HEK293 (cell line): Measurements from ENCODE around the gene SOS2.

Experiments
- CTCF ChIA-PET: fragments of 350-600 bp; formaldehyde crosslinking; extraction: SDS; loops from one replicate; lab custom pipeline; 2021; ENCODE audit warnings: antibody characterized with exemption; lab: Yijun Ruan, JAX
- POLR2A ChIA-PET: fragments of 300-600 bp; formaldehyde crosslinking; extraction: SDS; loops from one replicate; lab custom pipeline; 2020; ENCODE audit warnings: antibody characterized with exemption, inconsistent platforms; lab: Yijun Ruan, JAX
- H3K27ac ChIP-seq: fragments of 200-500 bp; sonication (Bioruptor generic); 2 replicates; pipeline ENCODE4 v1.5.1; 2014; ENCODE audit warnings: low read depth, low read length, control low read depth, inconsistent platforms; ENCODE audit errors: extremely low read depth
- H3K36me3 ChIP-seq, 2 experiments: fragments of 200-500 bp in 1 of 2; sonication (Bioruptor generic) in 1 of 2; 1 replicate in 1 of 2; 2 replicates in 1 of 2; pipeline ENCODE4 v1.5.1; 2014 to 2017; ENCODE audit warnings: inconsistent platforms in 2 of 2, low read length in 2 of 2; ENCODE audit not compliant: control insufficient read depth in 2 of 2, insufficient read depth in 1 of 2
- H3K4me1 ChIP-seq: fragments of 200-500 bp; sonication (Bioruptor generic); 2 replicates; pipeline ENCODE4 v1.5.1; 2014; ENCODE audit warnings: mild to moderate bottlenecking, low read length, inconsistent platforms; ENCODE audit not compliant: control insufficient read depth, insufficient read depth
- H3K4me3 ChIP-seq: 2 replicates; pipeline ENCODE4 v1.5.1; 2011; ENCODE audit warnings: low read depth, mild to moderate bottlenecking, control low read depth, low read length, moderate library complexity
- H3K9me3 ChIP-seq: fragments of 200-500 bp; sonication (Bioruptor generic); 2 replicates; pipeline ENCODE4 v1.5.1; 2014; ENCODE audit warnings: low read depth, low read length, inconsistent platforms; ENCODE audit not compliant: control insufficient read depth, insufficient read depth
- ATF2 ChIP-seq: fragments of 450-650 bp; formaldehyde crosslinking; IDR thresholded peaks from 2 replicates; pipeline ENCODE4 v1.5.1; 2016; ENCODE audit warnings: missing biosample characterization, missing genetic modification characterization, low read depth
- HIC1 ChIP-seq: fragments of 450-650 bp; formaldehyde crosslinking; IDR thresholded peaks from 2 replicates; pipeline ENCODE4 v1.5.1; 2016; ENCODE audit warnings: missing biosample characterization, missing genetic modification characterization
- HOXA7 ChIP-seq: sonication (generic); formaldehyde crosslinking; IDR thresholded peaks from 2 replicates; pipeline ENCODE4 v1.8.1; 2022; ENCODE audit warnings: missing genetic modification reagents, borderline replicate concordance
- KLF16 ChIP-seq: fragments of 450-650 bp; formaldehyde crosslinking; IDR thresholded peaks from 2 replicates; pipeline ENCODE4 v1.5.1; 2017; ENCODE audit warnings: missing biosample characterization, missing genetic modification characterization
- KLF9 ChIP-seq: fragments of 450-650 bp; formaldehyde crosslinking; IDR thresholded peaks from 2 replicates; pipeline ENCODE4 v1.5.1; 2016; ENCODE audit warnings: missing biosample characterization, missing genetic modification characterization, low read depth
- MYNN ChIP-seq: fragments of 450-650 bp; formaldehyde crosslinking; IDR thresholded peaks from 2 replicates; pipeline ENCODE4 v1.5.1; 2016; ENCODE audit warnings: missing biosample characterization, missing genetic modification characterization, borderline replicate concordance
- OSR2 ChIP-seq: fragments of 450-650 bp; formaldehyde crosslinking; IDR thresholded peaks from 2 replicates; pipeline ENCODE4 v1.5.1; 2016; ENCODE audit warnings: missing biosample characterization, missing genetic modification characterization
- RBAK ChIP-seq: fragments of 450-650 bp; formaldehyde crosslinking; IDR thresholded peaks from 2 replicates; pipeline ENCODE4 v1.5.1; 2016; ENCODE audit warnings: missing biosample characterization, missing genetic modification characterization
- REPIN1 ChIP-seq: fragments of 450-650 bp; formaldehyde crosslinking; IDR thresholded peaks from 2 replicates; pipeline ENCODE4 v1.5.1; 2017; ENCODE audit warnings: missing biosample characterization, missing genetic modification characterization, low read depth
- TRIM28 ChIP-seq: IDR thresholded peaks from 2 replicates; pipeline ENCODE4 v1.6.1; 2011; ENCODE audit warnings: low read length, control low read depth, borderline replicate concordance
- ZBTB8A ChIP-seq: fragments of 450-650 bp; formaldehyde crosslinking; IDR thresholded peaks from 2 replicates; pipeline ENCODE4 v1.5.1; 2016; ENCODE audit warnings: missing biosample characterization, missing genetic modification characterization
- ZNF112 ChIP-seq: fragments of 450-650 bp; formaldehyde crosslinking; IDR thresholded peaks from 2 replicates; pipeline ENCODE4 v1.5.0; 2017; ENCODE audit warnings: missing biosample characterization, missing genetic modification characterization
- ZNF138 ChIP-seq: fragments of 450-650 bp; formaldehyde crosslinking; IDR thresholded peaks from 2 replicates; pipeline ENCODE4 v1.5.1; 2016; ENCODE audit warnings: missing biosample characterization, missing genetic modification characterization, borderline replicate concordance
- ZNF211 ChIP-seq: fragments of 450-650 bp; formaldehyde crosslinking; IDR thresholded peaks from 2 replicates; pipeline ENCODE4 v1.5.1; 2016; ENCODE audit warnings: low read depth, missing biosample characterization, missing genetic modification characterization
- ZNF37A ChIP-seq: fragments of 450-650 bp; IDR thresholded peaks from 2 replicates; pipeline ENCODE4 v1.5.1; 2018; ENCODE audit warnings: missing biosample characterization, missing genetic modification characterization
- ZNF423 ChIP-seq: fragments of 450-650 bp; formaldehyde crosslinking; IDR thresholded peaks from 2 replicates; pipeline ENCODE4 v1.5.1; 2016; ENCODE audit warnings: missing biosample characterization, missing genetic modification characterization
- ZNF433 ChIP-seq: fragments of 450-650 bp; formaldehyde crosslinking; IDR thresholded peaks from 2 replicates; pipeline ENCODE4 v1.5.1; 2016; ENCODE audit warnings: missing biosample characterization, missing genetic modification characterization, low read depth
- ZNF510 ChIP-seq: fragments of 450-650 bp; formaldehyde crosslinking; IDR thresholded peaks from 2 replicates; pipeline ENCODE4 v1.5.1; 2018; ENCODE audit warnings: mild to moderate bottlenecking, missing genetic modification characterization, missing biosample characterization; ENCODE audit not compliant: insufficient replicate concordance
- ZNF513 ChIP-seq: fragments of 450-650 bp; IDR thresholded peaks from 2 replicates; pipeline ENCODE4 v1.5.1; 2018; ENCODE audit warnings: missing biosample characterization, missing genetic modification characterization
- ZNF600 ChIP-seq: fragments of 450-650 bp; formaldehyde crosslinking; IDR thresholded peaks from 2 replicates; pipeline ENCODE4 v1.5.1; 2016; ENCODE audit warnings: missing biosample characterization, missing genetic modification characterization
- ZNF624 ChIP-seq: fragments of 450-650 bp; formaldehyde crosslinking; IDR thresholded peaks from 2 replicates; pipeline ENCODE4 v1.5.1; 2017; ENCODE audit warnings: missing biosample characterization, missing genetic modification characterization
- ZNF639 ChIP-seq: fragments of 450-650 bp; formaldehyde crosslinking; IDR thresholded peaks from 2 replicates; pipeline ENCODE4 v1.5.1; 2016; ENCODE audit warnings: missing biosample characterization, missing genetic modification characterization
- ZNF658 ChIP-seq: fragments of 450-650 bp; formaldehyde crosslinking; IDR thresholded peaks from 2 replicates; pipeline ENCODE4; 2016; ENCODE audit warnings: missing biosample characterization, missing genetic modification characterization
- ZNF670 ChIP-seq: fragments of 450-650 bp; formaldehyde crosslinking; IDR thresholded peaks from 2 replicates; pipeline ENCODE4 v1.5.1; 2016; ENCODE audit warnings: missing biosample characterization, missing genetic modification characterization, low read depth
- ZNF777 ChIP-seq: fragments of 450-650 bp; formaldehyde crosslinking; IDR thresholded peaks from 2 replicates; pipeline ENCODE4 v1.5.1; 2017; ENCODE audit warnings: missing biosample characterization, missing genetic modification characterization, borderline replicate concordance
- TF ChIP-seq, protein P1 (sequence below): fragments of 450-650 bp; formaldehyde crosslinking; IDR thresholded peaks from 2 replicates; pipeline ENCODE4 v1.5.1; 2017; ENCODE audit warnings: missing biosample characterization, missing genetic modification characterization

Gene SOS2

DNA sequence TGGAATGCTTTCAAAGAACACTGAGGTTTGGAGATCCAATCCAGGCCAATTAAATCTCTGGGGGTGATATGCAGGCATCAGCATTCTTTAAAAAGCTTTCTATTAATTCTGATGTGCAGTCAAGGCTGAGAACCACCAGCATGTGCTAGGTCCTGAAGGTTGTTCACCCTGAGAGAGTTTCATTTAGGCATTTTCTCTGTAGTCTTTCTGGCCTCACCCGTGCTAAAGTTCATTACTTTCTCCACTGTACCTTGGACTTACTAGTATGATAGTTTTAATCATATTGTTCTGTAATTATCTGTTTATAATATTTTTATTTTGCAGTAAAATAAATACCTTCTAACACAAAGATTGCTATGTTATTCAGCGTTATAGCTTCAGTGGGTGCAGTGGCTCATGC, 32.9 kb downstream of the SOS2 start:
- Histone ChIP-seq H3K4me1 (no peaks in the 10 kb centered on the region), H3K9me3 (no peaks in the 10 kb centered on the region), H3K4me3 (no peak overlapping the region), H3K27ac (no peak overlapping the region), H3K36me3 (peaks cover 22 to 31% of the 10 kb centered on the region in 2 experiments)
- ChIA-PET POLR2A (no interaction called here), CTCF (interaction anchor here (1.2 kb wide), 1 partner anchor 50 kb away, joined by 3 read pairs; no protein-coding TSS in a partner anchor)
- TF ChIP-seq ZNF639 (no peak), ZNF211 (tag by site-specific recombination) (no peak), HOXA7 (CRISPR knock-in tag) (no peak), ZBTB8A (tag by site-specific recombination) (no peak), RBAK (no peak), ZNF513 (no peak), ZNF777 (no peak), ZNF37A (tag by site-specific recombination) (no peak), ZNF510 (no peak), REPIN1 (tag by site-specific recombination) (no peak), HIC1 (no peak), ZNF138 (tag by site-specific recombination) (no peak), ZNF433 (no peak), KLF9 (tag by site-specific recombination) (no peak), OSR2 (tag by site-specific recombination) (no peak), ZNF670 (tag by site-specific recombination) (no peak), ATF2 (tag by site-specific recombination) (no peak)

DNA sequence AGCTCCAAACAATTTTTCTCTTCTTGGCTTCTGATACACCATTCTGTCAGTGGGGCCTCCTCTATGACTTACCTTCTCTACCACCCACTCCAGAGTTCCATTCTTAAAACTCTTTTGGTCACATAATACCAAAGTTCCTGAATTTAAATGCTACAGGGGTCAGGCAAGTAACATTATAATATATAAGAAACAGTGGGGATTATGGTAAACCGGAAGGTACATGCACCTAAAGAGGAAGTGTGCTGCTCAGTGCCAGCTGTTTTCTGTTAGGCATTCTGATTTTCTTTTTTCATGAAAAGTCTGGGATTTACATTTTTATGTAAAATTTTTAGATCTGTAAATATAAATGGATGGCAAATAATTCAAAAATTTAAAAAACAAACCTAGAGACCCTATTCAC, 39.9 kb downstream of the SOS2 start:
- POLR2A ChIA-PET, result no interaction called here
- TF ChIP-seq MYNN (tag by site-specific recombination) (no peak), ZNF423 (tag by site-specific recombination) (no peak), ZNF624 (tag by site-specific recombination) (no peak), ZNF658 (no peak), ZNF600 (no peak), ZNF112 (no peak), KLF16 (tag by site-specific recombination) (no peak), TRIM28 (no peak)
- TF ChIP-seq, protein P1, sequence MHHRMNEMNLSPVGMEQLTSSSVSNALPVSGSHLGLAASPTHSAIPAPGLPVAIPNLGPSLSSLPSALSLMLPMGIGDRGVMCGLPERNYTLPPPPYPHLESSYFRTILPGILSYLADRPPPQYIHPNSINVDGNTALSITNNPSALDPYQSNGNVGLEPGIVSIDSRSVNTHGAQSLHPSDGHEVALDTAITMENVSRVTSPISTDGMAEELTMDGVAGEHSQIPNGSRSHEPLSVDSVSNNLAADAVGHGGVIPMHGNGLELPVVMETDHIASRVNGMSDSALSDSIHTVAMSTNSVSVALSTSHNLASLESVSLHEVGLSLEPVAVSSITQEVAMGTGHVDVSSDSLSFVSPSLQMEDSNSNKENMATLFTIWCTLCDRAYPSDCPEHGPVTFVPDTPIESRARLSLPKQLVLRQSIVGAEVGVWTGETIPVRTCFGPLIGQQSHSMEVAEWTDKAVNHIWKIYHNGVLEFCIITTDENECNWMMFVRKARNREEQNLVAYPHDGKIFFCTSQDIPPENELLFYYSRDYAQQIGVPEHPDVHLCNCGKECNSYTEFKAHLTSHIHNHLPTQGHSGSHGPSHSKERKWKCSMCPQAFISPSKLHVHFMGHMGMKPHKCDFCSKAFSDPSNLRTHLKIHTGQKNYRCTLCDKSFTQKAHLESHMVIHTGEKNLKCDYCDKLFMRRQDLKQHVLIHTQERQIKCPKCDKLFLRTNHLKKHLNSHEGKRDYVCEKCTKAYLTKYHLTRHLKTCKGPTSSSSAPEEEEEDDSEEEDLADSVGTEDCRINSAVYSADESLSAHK (tag by site-specific recombination), result no peak
- peaks cover 2 to 11% of the 10 kb centered on the region in 2 experiments; a peak in 2 of 3 replicates for H3K36me3 ChIP-seq
- CTCF ChIA-PET, result interaction anchor here (0.5 to 1.2 kb wide), 2 partner anchors 119 to 127 kb away, joined by 4 read pairs; no protein-coding TSS in a partner anchor
- no peak overlapping the region for H3K4me3 ChIP-seq
- no peak overlapping the region for H3K27ac ChIP-seq
- no peaks in the 10 kb centered on the region for H3K4me1 ChIP-seq
- no peaks in the 10 kb centered on the region for H3K9me3 ChIP-seq
